Osteoblast (primary cell): ENCODE measurements around the gene AFF2. TPM values are rescaled to one million over a fixed set of nuclear protein-coding genes. Genes with fewer than 3 reads are reported as not detected.

ENCODE experiments used
- DNase-seq: peaks from one replicate; pipeline ENCODE4 v3.0.0; 2011; ENCODE audit warnings: low spot score, mixed read lengths; ENCODE audit not compliant: insufficient read length; ENCODE audit errors: missing footprints
- H2AFZ ChIP-seq: 2 replicates; pipeline ENCODE4 v1.6.0; 2011; ENCODE audit warnings: mild to moderate bottlenecking, low read length
- H3K27ac ChIP-seq: 2 replicates; pipeline ENCODE4 v1.5.1; 2011; ENCODE audit warnings: mild to moderate bottlenecking, low read depth, low read length, moderate library complexity
- H3K27me3 ChIP-seq: 2 replicates; pipeline ENCODE4 v1.6.0; 2012; ENCODE audit warnings: mild to moderate bottlenecking, control low read depth, inconsistent platforms, low read length, moderate library complexity; ENCODE audit not compliant: insufficient read depth
- H3K36me3 ChIP-seq: 2 replicates; pipeline ENCODE4 v1.5.1; 2011; ENCODE audit warnings: mild to moderate bottlenecking, low read length, control low read depth, moderate library complexity; ENCODE audit not compliant: insufficient read depth
- H3K4me1 ChIP-seq: 2 replicates; pipeline ENCODE4 v1.5.1; 2011; ENCODE audit warnings: mild to moderate bottlenecking, low read length, control low read depth, moderate library complexity; ENCODE audit not compliant: insufficient read depth
- H3K4me2 ChIP-seq: 2 replicates; pipeline ENCODE4 v1.6.0; 2011; ENCODE audit warnings: mild to moderate bottlenecking, low read length; ENCODE audit not compliant: insufficient read depth
- H3K4me3 ChIP-seq: fragments of 200-600 bp; sonication (generic); 3 replicates; pipeline ENCODE4 v1.5.1; 2012; ENCODE audit warnings: mild to moderate bottlenecking, low read length, inconsistent platforms; ENCODE audit not compliant: insufficient read depth
- H3K79me2 ChIP-seq: 2 replicates; pipeline ENCODE4 v1.6.0; 2012; ENCODE audit warnings: mild to moderate bottlenecking, low read length, control low read depth, inconsistent platforms; ENCODE audit not compliant: insufficient read depth
- H3K9me3 ChIP-seq: 2 replicates; pipeline ENCODE4 v1.5.1; 2011; ENCODE audit warnings: low read depth, low read length, control low read depth
- H4K20me1 ChIP-seq: 2 replicates; pipeline ENCODE4 v1.6.0; 2012; ENCODE audit warnings: mild to moderate bottlenecking, low read length, control low read depth; ENCODE audit not compliant: insufficient read depth
- CTCF ChIP-seq: IDR thresholded peaks from 2 replicates; pipeline ENCODE4 v1.5.1; 2011; ENCODE audit warnings: mild to moderate bottlenecking, low read depth, low read length, moderate library complexity; ENCODE audit errors: extremely low read depth
- total RNA-seq: library from RNA; depleted of rRNA; stranded (reverse); fragments of >200 nt; gene quantifications from 2 replicates; pipeline ENCODE4 v1.2.3, GENCODE V29; 2012

Gene AFF2
- total RNA-seq, 1 donor = 10.9 TPM

GRCh38 chrX:148628621-148629020 is 128.2 kb downstream of the AFF2 start:
- H3K36me3 ChIP-seq = no peaks in the 10 kb centered on the region
- H3K9me3 ChIP-seq = peaks cover 2% of the 10 kb centered on the region
- no peaks in the 10 kb centered on the region for H3K4me1 ChIP-seq
- no peaks in the 10 kb centered on the region for H3K27me3 ChIP-seq
- H2AFZ ChIP-seq = no peak overlapping the region
- no peak overlapping the region for H3K4me3 ChIP-seq
- H4K20me1 ChIP-seq = no peaks in the 10 kb centered on the region
- no peak overlapping the region for H3K27ac ChIP-seq
- TF ChIP-seq CTCF = no peak
- H3K79me2 ChIP-seq = no peaks in the 10 kb centered on the region
- no peak for DNase-seq
- H3K4me2 ChIP-seq = no peak overlapping the region

GRCh38 chrX:148629434-148629833 is 129.0 kb downstream of the AFF2 start:
- no peaks in the 10 kb centered on the region for H3K4me1 ChIP-seq
- no peak overlapping the region for H3K27ac ChIP-seq
- DNase-seq = no peak

GRCh38 chrX:148632444-148632843 is 132.0 kb downstream of the AFF2 start:
- no peaks in the 10 kb centered on the region for H3K27me3 ChIP-seq
- peaks cover 2% of the 10 kb centered on the region for H3K9me3 ChIP-seq
- H3K4me1 ChIP-seq = no peaks in the 10 kb centered on the region
- no peaks in the 10 kb centered on the region for H3K79me2 ChIP-seq
- no peak overlapping the region for H2AFZ ChIP-seq
- no peak for TF ChIP-seq CTCF
- H3K4me2 ChIP-seq = no peak overlapping the region
- no peak overlapping the region for H3K27ac ChIP-seq
- H3K36me3 ChIP-seq = no peaks in the 10 kb centered on the region
- no peak overlapping the region for H3K4me3 ChIP-seq
- no peak for DNase-seq
- H4K20me1 ChIP-seq = no peaks in the 10 kb centered on the region

More at GRCh38 chrX:148629434-148629833, 129.0 kb downstream of the AFF2 start:
- Histone ChIP-seq H2AFZ (no peak overlapping the region), H3K4me3 (no peak overlapping the region), H3K79me2 (no peaks in the 10 kb centered on the region), H3K9me3 (peaks cover 2% of the 10 kb centered on the region), H3K36me3 (no peaks in the 10 kb centered on the region), H4K20me1 (no peaks in the 10 kb centered on the region), H3K27me3 (no peaks in the 10 kb centered on the region), H3K4me2 (no peak overlapping the region)
- TF ChIP-seq CTCF = no peak

- no peak for DNase-seq
- Histone ChIP-seq H2AFZ (no peak overlapping the region), H3K36me3 (no peaks in the 10 kb centered on the region), H3K27ac (no peak overlapping the region), H3K9me3 (peaks cover 2% of the 10 kb centered on the region), H3K27me3 (no peaks in the 10 kb centered on the region), H3K4me1 (no peaks in the 10 kb centered on the region), H3K4me2 (no peak overlapping the region), H3K4me3 (no peak overlapping the region), H4K20me1 (no peaks in the 10 kb centered on the region), H3K79me2 (no peaks in the 10 kb centered on the region)
- TF ChIP-seq CTCF = no peak
Observed at GRCh38 chrX:148633218-148633908, 132.9 kb downstream of the AFF2 start.
